HepG2 (cell line): ENCODE results near the gene EXOC3L4. TPM values are rescaled to one million over a fixed set of nuclear protein-coding genes. Genes with fewer than 3 reads are reported as not detected.
A peak's percentile ranks its signal among the peaks of the same experiment; 100 is the strongest.

Experiments
- AGO1 ChIP-seq: fragments of 200-400 bp; formaldehyde crosslinking; IDR thresholded peaks from 2 replicates; pipeline ENCODE4 v1.6.1; 2017; ENCODE audit warnings: mild to moderate bottlenecking, low read depth, low read length, moderate library complexity; ENCODE audit not compliant: poor library complexity, severe bottlenecking
- GTF3A ChIP-seq: sonication (generic); formaldehyde crosslinking; conservative IDR thresholded peaks from 2 replicates; pipeline ENCODE4 v1.4.0; 2020; ENCODE audit warnings: mild to moderate bottlenecking, missing genetic modification reagents
- NFKB2 ChIP-seq: sonication (generic); formaldehyde crosslinking; IDR thresholded peaks from 2 replicates; pipeline ENCODE4 v1.4.0; 2020; ENCODE audit warnings: missing genetic modification reagents, borderline replicate concordance
- NR2C2 ChIP-seq: sonication (generic); formaldehyde crosslinking; IDR thresholded peaks from 2 replicates; pipeline ENCODE4 v1.4.0; 2020; ENCODE audit warnings: missing genetic modification reagents, mild to moderate bottlenecking, moderate library complexity, borderline replicate concordance
- NR2F6 ChIP-seq, 2 experiments: IDR thresholded peaks; 2 replicates each; pipeline ENCODE4 v1.6.1; 2016; ENCODE audit warnings: antibody characterized with exemption in 1 of 2, mild to moderate bottlenecking in 1 of 2
- PHF20 ChIP-seq: sonication (generic); formaldehyde crosslinking; IDR thresholded peaks from 2 replicates; pipeline ENCODE4 v1.5.0; 2020; ENCODE audit warnings: mild to moderate bottlenecking, missing genetic modification reagents
- REPIN1 ChIP-seq: sonication (generic); formaldehyde crosslinking; IDR thresholded peaks from 2 replicates; pipeline ENCODE4 v1.8.0; 2022; ENCODE audit warnings: missing genetic modification reagents, low read depth, mild to moderate bottlenecking, borderline replicate concordance
- THAP11 ChIP-seq: IDR thresholded peaks from 2 replicates; pipeline ENCODE4 v1.6.1; 2016; ENCODE audit warnings: missing biosample characterization, missing genetic modification reagents
- TP53 ChIP-seq: sonication (generic); formaldehyde crosslinking; conservative IDR thresholded peaks from 2 replicates; pipeline ENCODE4 v1.4.0; 2020; ENCODE audit warnings: missing genetic modification reagents
- ZNF224 ChIP-seq: sonication (generic); formaldehyde crosslinking; IDR thresholded peaks from 2 replicates; pipeline ENCODE4 v1.5.0; 2020; ENCODE audit warnings: mild to moderate bottlenecking, missing genetic modification reagents
- ZNF225 ChIP-seq: sonication (generic); formaldehyde crosslinking; IDR thresholded peaks from 2 replicates; pipeline ENCODE4 v1.4.0; 2020; ENCODE audit warnings: mild to moderate bottlenecking, missing genetic modification reagents
- ZNF329 ChIP-seq: sonication (generic); formaldehyde crosslinking; IDR thresholded peaks from 2 replicates; pipeline ENCODE4 v1.9.0; 2021; ENCODE audit warnings: low read depth, mild to moderate bottlenecking, missing genetic modification reagents
- ZNF431 ChIP-seq: sonication (generic); formaldehyde crosslinking; IDR thresholded peaks from 2 replicates; pipeline ENCODE4 v1.9.0; 2022; ENCODE audit warnings: missing genetic modification reagents, low read depth, mild to moderate bottlenecking, borderline replicate concordance
- ZNF619 ChIP-seq: sonication (generic); formaldehyde crosslinking; IDR thresholded peaks from 2 replicates; pipeline ENCODE4 v1.4.0; 2020; ENCODE audit warnings: mild to moderate bottlenecking, missing genetic modification reagents
- ZNF644 ChIP-seq: IDR thresholded peaks from 2 replicates; pipeline ENCODE4 v1.6.1; 2016; ENCODE audit warnings: low read depth
- ZNF670 ChIP-seq: sonication (generic); formaldehyde crosslinking; IDR thresholded peaks from 2 replicates; pipeline ENCODE4 v1.8.0; 2022; ENCODE audit warnings: mild to moderate bottlenecking, missing genetic modification reagents, borderline replicate concordance
- ZNF747 ChIP-seq: sonication (generic); formaldehyde crosslinking; IDR thresholded peaks from 2 replicates; pipeline ENCODE4 v1.8.1; 2023; ENCODE audit warnings: missing genetic modification reagents, mild to moderate bottlenecking, borderline replicate concordance
- polyA plus RNA-seq, 8 experiments: library from polyadenylated mRNA; depleted of rRNA in 3 of 8; stranded (reverse) in 7 of 8; unstranded in 1 of 8; fragments of >200 nt; fragmentation: Illumina TruSeq in 4 of 8; extraction: Trizol in 4 of 8; gene quantifications; 2 replicates each; pipeline versions ENCODE4 v1.2.1 to v1.2.3, GENCODE V29; 2011 to 2016; ENCODE audit warnings: low read depth in 4 of 8, missing spikeins in 1 of 8, mixed read lengths in 1 of 8; ENCODE audit not compliant: insufficient read depth in 1 of 8
- total RNA-seq, 5 experiments: library from RNA; depleted of rRNA; stranded (reverse); fragments of >200 nt; fragmentation: Illumina TruSeq; extraction: Trizol; gene quantifications; 2 replicates each; pipeline ENCODE4 v1.2.3, GENCODE V29; 2016; ENCODE audit warnings: low read depth in 1 of 5
- TF ChIP-seq, protein P1 (sequence below): sonication (generic); formaldehyde crosslinking; IDR thresholded peaks from 2 replicates; pipeline ENCODE4 v1.5.0; 2020; ENCODE audit warnings: missing genetic modification reagents, mild to moderate bottlenecking, borderline replicate concordance
- TF ChIP-seq, protein P2 (sequence below): sonication (generic); formaldehyde crosslinking; IDR thresholded peaks from 2 replicates; pipeline ENCODE4 v1.4.0; 2020; ENCODE audit warnings: mild to moderate bottlenecking, missing genetic modification reagents
- TF ChIP-seq, protein P3 (sequence below): sonication (generic); formaldehyde crosslinking; IDR thresholded peaks from 2 replicates; pipeline ENCODE4 v1.5.1; 2020; ENCODE audit warnings: missing genetic modification reagents, mild to moderate bottlenecking, borderline replicate concordance
- TF ChIP-seq, protein P4 (sequence below): sonication (generic); formaldehyde crosslinking; IDR thresholded peaks from 2 replicates; pipeline ENCODE4 v1.4.0; 2020; ENCODE audit warnings: missing genetic modification reagents
- TF ChIP-seq, protein P5 (sequence below): sonication (generic); formaldehyde crosslinking; IDR thresholded peaks from 2 replicates; pipeline ENCODE4 v1.8.1; 2023; ENCODE audit warnings: mild to moderate bottlenecking, missing genetic modification reagents, borderline replicate concordance

The EXOC3L4 gene
- total and polyA plus RNA-seq, 2 of the 13 experiments (the other 11 are each of a cell fraction or from before 2014, with no cell fraction given): 11.8 to 27.0 TPM

DNA sequence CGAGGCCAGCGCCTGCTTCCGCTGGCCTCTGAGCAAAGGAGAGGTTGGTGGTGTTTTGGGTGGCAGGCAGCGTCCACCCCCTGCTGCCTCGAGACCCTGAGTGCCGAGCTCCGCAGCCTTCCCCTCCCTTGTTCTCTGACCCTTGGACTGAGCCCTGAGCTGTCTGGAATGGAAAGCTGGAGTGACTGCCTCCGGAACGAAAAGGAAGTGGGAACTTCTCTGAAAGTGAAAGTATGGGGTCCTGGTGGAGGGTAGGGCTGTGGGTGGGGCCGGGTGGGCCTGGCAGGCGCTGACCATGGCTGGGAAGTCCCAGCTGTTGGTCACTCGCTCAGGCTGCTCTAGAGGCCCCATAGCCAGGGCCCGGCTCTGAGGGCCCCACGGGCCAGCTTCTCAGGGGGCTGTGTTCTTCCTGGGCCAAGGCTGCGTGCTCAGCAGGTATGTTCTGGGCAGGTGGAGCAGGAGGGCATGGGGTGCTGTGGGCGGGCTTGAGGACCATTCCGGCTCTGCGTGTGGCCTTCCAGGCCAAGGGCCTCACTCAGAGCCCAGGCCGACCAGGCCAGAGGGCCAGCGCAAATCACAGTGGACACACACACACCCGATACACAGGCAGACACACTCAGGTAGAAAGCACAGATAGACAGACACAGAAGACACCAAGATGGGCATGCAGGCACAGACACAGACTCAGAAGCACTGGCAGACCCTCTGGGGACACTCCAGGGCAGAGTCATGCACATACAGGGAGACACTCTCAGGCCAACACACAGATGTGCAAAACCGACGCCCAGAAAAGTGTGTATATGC, at the start of gene EXOC3L4 (continued):
- TF ChIP-seq, protein P1, sequence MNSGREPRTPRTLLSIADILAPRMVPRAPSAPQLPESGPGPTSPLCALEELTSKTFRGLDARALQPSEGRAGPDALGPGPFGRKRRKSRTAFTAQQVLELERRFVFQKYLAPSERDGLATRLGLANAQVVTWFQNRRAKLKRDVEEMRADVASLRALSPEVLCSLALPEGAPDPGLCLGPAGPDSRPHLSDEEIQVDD (CRISPR knock-in tag): no peak
- no peak for TF ChIP-seq GTF3A (CRISPR knock-in tag)
- TF ChIP-seq ZNF224 (CRISPR knock-in tag): 0 out of 2 replicates have a peak, but pooled peaks have one; percentile 12
- peak; percentile 44; the same call in 1 of the 2 replicates for TF ChIP-seq PHF20
- no peak for TF ChIP-seq ZNF619
- TF ChIP-seq TP53 (CRISPR knock-in tag): no peak
- TF ChIP-seq, protein P2, sequence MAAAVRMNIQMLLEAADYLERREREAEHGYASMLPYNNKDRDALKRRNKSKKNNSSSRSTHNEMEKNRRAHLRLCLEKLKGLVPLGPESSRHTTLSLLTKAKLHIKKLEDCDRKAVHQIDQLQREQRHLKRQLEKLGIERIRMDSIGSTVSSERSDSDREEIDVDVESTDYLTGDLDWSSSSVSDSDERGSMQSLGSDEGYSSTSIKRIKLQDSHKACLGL (CRISPR knock-in tag): peak; percentile 81
- peak; percentile 71 for TF ChIP-seq ZNF670 (CRISPR knock-in tag)
- TF ChIP-seq, protein P3, sequence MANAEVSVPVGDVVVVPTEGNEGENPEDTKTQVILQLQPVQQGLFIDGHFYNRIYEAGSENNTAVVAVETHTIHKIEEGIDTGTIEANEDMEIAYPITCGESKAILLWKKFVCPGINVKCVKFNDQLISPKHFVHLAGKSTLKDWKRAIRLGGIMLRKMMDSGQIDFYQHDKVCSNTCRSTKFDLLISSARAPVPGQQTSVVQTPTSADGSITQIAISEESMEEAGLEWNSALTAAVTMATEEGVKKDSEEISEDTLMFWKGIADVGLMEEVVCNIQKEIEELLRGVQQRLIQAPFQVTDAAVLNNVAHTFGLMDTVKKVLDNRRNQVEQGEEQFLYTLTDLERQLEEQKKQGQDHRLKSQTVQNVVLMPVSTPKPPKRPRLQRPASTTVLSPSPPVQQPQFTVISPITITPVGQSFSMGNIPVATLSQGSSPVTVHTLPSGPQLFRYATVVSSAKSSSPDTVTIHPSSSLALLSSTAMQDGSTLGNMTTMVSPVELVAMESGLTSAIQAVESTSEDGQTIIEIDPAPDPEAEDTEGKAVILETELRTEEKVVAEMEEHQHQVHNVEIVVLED (CRISPR knock-in tag): no peak
- TF ChIP-seq, protein P4, sequence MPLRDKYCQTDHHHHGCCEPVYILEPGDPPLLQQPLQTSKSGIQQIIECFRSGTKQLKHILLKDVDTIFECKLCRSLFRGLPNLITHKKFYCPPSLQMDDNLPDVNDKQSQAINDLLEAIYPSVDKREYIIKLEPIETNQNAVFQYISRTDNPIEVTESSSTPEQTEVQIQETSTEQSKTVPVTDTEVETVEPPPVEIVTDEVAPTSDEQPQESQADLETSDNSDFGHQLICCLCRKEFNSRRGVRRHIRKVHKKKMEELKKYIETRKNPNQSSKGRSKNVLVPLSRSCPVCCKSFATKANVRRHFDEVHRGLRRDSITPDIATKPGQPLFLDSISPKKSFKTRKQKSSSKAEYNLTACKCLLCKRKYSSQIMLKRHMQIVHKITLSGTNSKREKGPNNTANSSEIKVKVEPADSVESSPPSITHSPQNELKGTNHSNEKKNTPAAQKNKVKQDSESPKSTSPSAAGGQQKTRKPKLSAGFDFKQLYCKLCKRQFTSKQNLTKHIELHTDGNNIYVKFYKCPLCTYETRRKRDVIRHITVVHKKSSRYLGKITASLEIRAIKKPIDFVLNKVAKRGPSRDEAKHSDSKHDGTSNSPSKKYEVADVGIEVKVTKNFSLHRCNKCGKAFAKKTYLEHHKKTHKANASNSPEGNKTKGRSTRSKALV (CRISPR knock-in tag): no peak
- TF ChIP-seq NFKB2 (CRISPR knock-in tag): peak; percentile 32; the same call in 1 of the 2 replicates
- TF ChIP-seq, protein P5, sequence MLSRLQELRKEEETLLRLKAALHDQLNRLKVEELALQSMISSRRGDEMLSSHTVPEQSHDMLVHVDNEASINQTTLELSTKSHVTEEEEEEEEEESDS (CRISPR knock-in tag): no peak
- no peak for TF ChIP-seq THAP11 (CRISPR knock-in tag)
- peak; percentile 66; the same call in 1 of the 2 replicates for TF ChIP-seq REPIN1 (CRISPR knock-in tag)
- no peak for TF ChIP-seq ZNF644 (CRISPR knock-in tag)
- peak; percentile 27; the same call in 1 of the 2 replicates for TF ChIP-seq ZNF747
- TF ChIP-seq AGO1: no peak
- no peak; the same call in 1 of the 2 replicates for TF ChIP-seq ZNF225
- peak; percentile 67 for TF ChIP-seq ZNF431 (CRISPR knock-in tag)
- peak; percentile 49; the same call in 1 of the 2 replicates for TF ChIP-seq ZNF329 (CRISPR knock-in tag)
- no peak; the same call in 1 of the 2 replicates for TF ChIP-seq NR2F6 (IDR thresholded peaks at IDR 0.05)
- TF ChIP-seq NR2F6 (CRISPR knock-in tag; IDR thresholded peaks at IDR 0.05): no peak
- TF ChIP-seq NR2C2: peak; percentile 56; the same call in 1 of the 2 replicates
